OCI-LY7 (cell line): Measurements from ENCODE around the gene USE1. TPM values are rescaled to one million over a fixed set of nuclear protein-coding genes. Genes with fewer than 3 reads are reported as not detected.

Experiments used
- BruUV-seq: library from RNA; stranded (reverse); fragments of 400-500 nt; replicated peaks from 2 replicates; lab custom pipeline; 2021; lab: Mats Ljungman, UMichigan
- CTCF ChIA-PET: fragments of 300-600 bp; sonication (Branson Sonifier 250); formaldehyde crosslinking; loops from one replicate; lab custom pipeline; 2022; ENCODE audit warnings: antibody characterized with exemption; ENCODE audit not compliant: unreplicated experiment; lab: Charles Lee
- POLR2A ChIA-PET: fragments of 300-600 bp; sonication (Branson Sonifier 250); formaldehyde crosslinking; loops from one replicate; lab custom pipeline; 2022; ENCODE audit warnings: antibody characterized with exemption; lab: Charles Lee
- DNase-seq: peaks from one replicate; pipeline ENCODE4 v3.0.0-alpha.2; 2015; ENCODE audit warnings: low spot score
- H2AFZ ChIP-seq: fragments of 200-600 bp; sonication (generic), shearing (Covaris generic); 2 replicates; pipeline ENCODE4 v1.6.1; 2014; ENCODE audit warnings: mild to moderate bottlenecking, antibody characterized with exemption, low read length, moderate library complexity
- H3K27ac ChIP-seq: fragments of 200-600 bp; sonication (generic); 2 replicates; pipeline ENCODE4 v1.5.1; 2014; ENCODE audit warnings: mixed run types, low read depth, mild to moderate bottlenecking, moderate library complexity, low read length, inconsistent platforms; ENCODE audit not compliant: poor library complexity, severe bottlenecking
- H3K36me3 ChIP-seq: fragments of 200-600 bp; sonication (generic); 2 replicates; pipeline ENCODE4 v1.6.1; 2014; ENCODE audit warnings: mild to moderate bottlenecking, antibody characterized with exemption, low read length, moderate library complexity, mixed read lengths; ENCODE audit not compliant: insufficient read depth
- H3K4me1 ChIP-seq: fragments of 200-600 bp; sonication (generic); 2 replicates; pipeline ENCODE4 v1.5.1; 2014; ENCODE audit warnings: mild to moderate bottlenecking, low read length; ENCODE audit not compliant: insufficient read depth, poor library complexity, severe bottlenecking
- H3K4me2 ChIP-seq: fragments of 200-600 bp; sonication (generic); 2 replicates; pipeline ENCODE4 v1.6.1; 2014; ENCODE audit warnings: mild to moderate bottlenecking, low read length
- H3K4me3 ChIP-seq: fragments of 200-600 bp; sonication (generic); 2 replicates; pipeline ENCODE4 v1.5.1; 2014; ENCODE audit warnings: mild to moderate bottlenecking, low read depth, low read length; ENCODE audit not compliant: poor library complexity, severe bottlenecking
- H3K79me2 ChIP-seq: fragments of 200-600 bp; sonication (generic); 2 replicates; pipeline ENCODE4 v1.6.1; 2016; ENCODE audit warnings: low read depth, mild to moderate bottlenecking, low read length, moderate library complexity, mixed read lengths; ENCODE audit not compliant: insufficient read depth
- H3K9me2 ChIP-seq: fragments of 200-600 bp; sonication (generic); 2 replicates; pipeline ENCODE4 v1.6.1; 2016; ENCODE audit warnings: mild to moderate bottlenecking, low read length, mixed read lengths; ENCODE audit not compliant: insufficient read depth
- H3K9me3 ChIP-seq: fragments of 200-600 bp; sonication (generic); 2 replicates; pipeline ENCODE4 v1.6.1; 2014; ENCODE audit warnings: mild to moderate bottlenecking, mixed run types, low read length, mixed read lengths
- H4K20me1 ChIP-seq: fragments of 200-600 bp; sonication (generic); 2 replicates; pipeline ENCODE4 v1.6.1; 2014; ENCODE audit warnings: mild to moderate bottlenecking, antibody characterized with exemption, low read length, moderate library complexity, mixed read lengths; ENCODE audit not compliant: insufficient read depth
- EZH2phosphoT487 ChIP-seq: fragments of 200-600 bp; sonication (generic); IDR thresholded peaks from 2 replicates; pipeline ENCODE4 v1.6.1; 2018; ENCODE audit warnings: low read depth, borderline replicate concordance, mild to moderate bottlenecking, mixed run types, antibody characterized with exemption, low read length, moderate library complexity, mixed read lengths
- intact Hi-C: fragments of 100-400 bp; cut with micrococcal nuclease; formaldehyde crosslinking; loops from one replicate; pipeline ENCODE4 v1.10.0; 2022; ENCODE audit not compliant: unreplicated experiment
- total RNA-seq, 2 experiments: library from RNA; depleted of rRNA in 1 of 2; stranded (reverse); fragments of >200 nt in 1 of 2; shearing (Covaris generic) in 1 of 2; gene quantifications; 2 replicates each; pipeline ENCODE4 v1.2.3, GENCODE V29; 2014 to 2022
- TF ChIP-seq, protein P1 (sequence below): fragments of 200-600 bp; sonication (generic); conservative IDR thresholded peaks from 2 replicates; pipeline ENCODE4 v1.5.1; 2014; ENCODE audit warnings: mild to moderate bottlenecking, antibody characterized with exemption, low read length, moderate library complexity, mixed read lengths

The USE1 gene
- total RNA-seq, 2 experiments from 2014 or later = 28.6 to 31.2 TPM

DNA sequence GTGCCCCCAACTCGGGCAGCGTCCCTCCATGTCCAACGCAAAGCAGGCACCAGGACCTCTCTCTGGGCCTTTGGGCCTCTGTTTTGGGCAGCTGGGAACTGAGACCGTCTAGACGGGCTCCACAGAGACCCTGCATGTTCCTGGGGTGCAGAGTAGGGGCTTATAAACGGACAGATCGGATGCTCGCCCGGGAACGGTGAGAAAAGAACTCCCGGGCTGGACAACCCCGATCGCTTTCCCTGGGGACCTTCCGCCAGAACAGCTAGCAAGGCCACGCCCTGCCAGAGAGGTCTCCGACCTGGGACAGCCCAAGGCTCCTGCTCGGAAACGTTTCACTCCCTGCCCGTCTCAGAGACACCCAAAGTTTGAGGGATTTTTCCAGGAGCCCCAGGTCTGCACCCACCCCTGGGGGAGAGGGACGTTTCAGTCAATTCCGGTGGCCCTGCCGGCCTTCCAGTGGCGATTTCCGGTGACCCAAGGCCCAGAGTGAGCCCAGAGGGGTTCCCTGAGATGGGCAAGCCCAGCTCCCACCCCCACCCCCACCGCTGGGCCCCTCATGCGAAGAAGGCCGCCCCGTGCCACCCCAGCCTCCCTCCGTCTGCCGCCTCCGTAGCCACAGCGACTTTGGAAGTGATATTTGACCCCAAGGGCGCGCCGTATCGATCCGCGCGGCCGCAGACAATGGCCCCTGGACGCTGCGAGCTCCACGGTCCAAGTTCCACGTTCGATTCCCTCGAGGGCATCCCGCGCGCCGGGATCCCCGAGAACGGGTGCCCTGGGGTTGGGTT, 28.9 kb downstream of the USE1 start:
- peak overlapping the region; percentile 81 for H3K4me2 ChIP-seq
- peak; percentile 37 for DNase-seq
- H3K27ac ChIP-seq = peak overlapping the region; percentile 53
- no peak overlapping the region for H2AFZ ChIP-seq
- intact Hi-C loops = loop anchor here (1.0 to 10.0 kb wide), 3 partner anchors 18 to 349 kb away; partner anchors contain the start of gene OCEL1
- H3K4me3 ChIP-seq = peak overlapping the region; percentile 74
- H3K9me2 ChIP-seq = no peaks in the 10 kb centered on the region
- no peaks in the 10 kb centered on the region for H3K36me3 ChIP-seq
- POLR2A ChIA-PET = interaction anchor here (0.9 kb wide), 1 partner anchor 62 kb away, joined by 3 read pairs; no protein-coding TSS in a partner anchor
- peaks cover 23% of the 10 kb centered on the region; the same call in 1 of the 2 replicates for H3K79me2 ChIP-seq
- no peaks in the 10 kb centered on the region for H4K20me1 ChIP-seq
- peaks cover 43% of the 10 kb centered on the region for H3K4me1 ChIP-seq
- TF ChIP-seq, protein P1, sequence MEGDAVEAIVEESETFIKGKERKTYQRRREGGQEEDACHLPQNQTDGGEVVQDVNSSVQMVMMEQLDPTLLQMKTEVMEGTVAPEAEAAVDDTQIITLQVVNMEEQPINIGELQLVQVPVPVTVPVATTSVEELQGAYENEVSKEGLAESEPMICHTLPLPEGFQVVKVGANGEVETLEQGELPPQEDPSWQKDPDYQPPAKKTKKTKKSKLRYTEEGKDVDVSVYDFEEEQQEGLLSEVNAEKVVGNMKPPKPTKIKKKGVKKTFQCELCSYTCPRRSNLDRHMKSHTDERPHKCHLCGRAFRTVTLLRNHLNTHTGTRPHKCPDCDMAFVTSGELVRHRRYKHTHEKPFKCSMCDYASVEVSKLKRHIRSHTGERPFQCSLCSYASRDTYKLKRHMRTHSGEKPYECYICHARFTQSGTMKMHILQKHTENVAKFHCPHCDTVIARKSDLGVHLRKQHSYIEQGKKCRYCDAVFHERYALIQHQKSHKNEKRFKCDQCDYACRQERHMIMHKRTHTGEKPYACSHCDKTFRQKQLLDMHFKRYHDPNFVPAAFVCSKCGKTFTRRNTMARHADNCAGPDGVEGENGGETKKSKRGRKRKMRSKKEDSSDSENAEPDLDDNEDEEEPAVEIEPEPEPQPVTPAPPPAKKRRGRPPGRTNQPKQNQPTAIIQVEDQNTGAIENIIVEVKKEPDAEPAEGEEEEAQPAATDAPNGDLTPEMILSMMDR = no peak
- TF ChIP-seq EZH2phosphoT487 = no peak
- no TSS peak for BruUV-seq
- no peaks in the 10 kb centered on the region for H3K9me3 ChIP-seq
- CTCF ChIA-PET = no interaction called here

- peak overlapping the region; percentile 81 for H3K4me2 ChIP-seq
- peak; percentile 73 for DNase-seq
- no peaks in the 10 kb centered on the region for H3K36me3 ChIP-seq
- H3K27ac ChIP-seq = peak overlapping the region; percentile 53
- H3K9me3 ChIP-seq = no peaks in the 10 kb centered on the region
- H4K20me1 ChIP-seq = no peaks in the 10 kb centered on the region
- POLR2A ChIA-PET = no interaction called here
- peaks cover 23% of the 10 kb centered on the region; the same call in 1 of the 2 replicates for H3K79me2 ChIP-seq
- no TSS peak for BruUV-seq
- peaks cover 43% of the 10 kb centered on the region for H3K4me1 ChIP-seq
- peak overlapping the region; percentile 74 for H3K4me3 ChIP-seq
- H3K9me2 ChIP-seq = no peaks in the 10 kb centered on the region
- CTCF ChIA-PET = no interaction called here
- H2AFZ ChIP-seq = no peak overlapping the region
- TF ChIP-seq EZH2phosphoT487 = no peak
- TF ChIP-seq, protein P1 = no peak
- intact Hi-C loops = loop anchor here (2.0 to 10.0 kb wide), 2 partner anchors 168 to 350 kb away; no protein-coding TSS in a partner anchor
Measured at GRCh38 chr19:17244618-17245534, 29.7 kb downstream of the USE1 start.
